SK-N-SH (cell line): Measurements from ENCODE around the gene GFY.

ENCODE experiments used
- EZH2phosphoT487 ChIP-seq: fragments of 200-600 bp; sonication (generic); IDR thresholded peaks from 2 replicates; pipeline ENCODE4 v1.6.1; 2017; ENCODE audit warnings: low read depth, mixed run types, mild to moderate bottlenecking, antibody characterized with exemption, moderate library complexity, borderline replicate concordance
- GABPA ChIP-seq: IDR thresholded peaks from 2 replicates; pipeline ENCODE4 v1.4.0; 2012; ENCODE audit warnings: low read depth, mild to moderate bottlenecking
- JUND ChIP-seq: IDR thresholded peaks from 2 replicates; pipeline ENCODE4 v1.4.0; 2012
- TAF1 ChIP-seq: IDR thresholded peaks from 2 replicates; pipeline ENCODE4 v1.6.1; 2012; ENCODE audit warnings: low read depth, mild to moderate bottlenecking, low read length, moderate library complexity, borderline replicate concordance
- TF ChIP-seq, protein P1 (sequence below): fragments of 150-350 bp; IDR thresholded peaks from 2 replicates; pipeline ENCODE4 v1.6.1; 2017; ENCODE audit warnings: antibody characterized with exemption, low read length, low read depth, borderline replicate concordance

DNA sequence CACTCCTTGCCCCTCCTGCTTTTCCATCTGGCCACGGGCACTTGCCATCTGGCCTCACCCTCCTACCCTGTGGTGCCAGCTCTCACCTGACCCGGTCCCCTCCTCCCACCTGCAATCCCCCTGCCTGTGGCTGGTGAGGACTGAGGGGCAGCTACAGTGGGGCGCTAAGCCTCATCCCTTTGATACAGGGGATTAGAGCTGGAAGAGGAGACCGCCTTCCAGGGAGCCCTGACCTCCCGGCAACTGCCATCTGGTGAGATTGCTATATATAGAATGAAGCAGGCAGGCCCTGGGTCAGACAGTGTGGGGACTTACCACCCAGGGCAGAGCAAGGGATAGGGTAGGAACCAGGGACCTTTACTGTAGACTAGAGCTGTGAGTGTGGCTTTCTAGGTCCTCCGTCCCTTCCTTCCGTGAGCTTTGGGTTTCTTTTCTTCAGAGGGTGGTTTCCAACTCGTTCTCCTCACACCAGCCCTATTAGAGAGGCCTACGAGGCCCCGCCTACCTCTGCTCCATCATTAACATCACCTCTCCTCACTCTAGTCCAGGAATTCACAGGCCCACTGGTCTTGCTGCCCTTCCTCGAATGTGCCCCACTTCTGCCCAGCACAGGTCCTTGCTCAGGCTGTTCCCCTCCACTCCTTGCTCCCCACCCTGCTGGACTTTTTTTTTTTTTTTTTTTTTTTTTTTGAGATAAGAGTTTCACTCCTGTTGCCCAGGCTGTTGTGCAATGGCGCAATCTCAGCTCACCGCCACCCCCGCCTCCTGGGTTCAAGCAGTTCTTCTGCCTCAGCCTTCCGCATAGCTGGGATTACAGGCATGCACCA is 29.4 kb upstream of the GFY start:
- TF ChIP-seq, protein P1, sequence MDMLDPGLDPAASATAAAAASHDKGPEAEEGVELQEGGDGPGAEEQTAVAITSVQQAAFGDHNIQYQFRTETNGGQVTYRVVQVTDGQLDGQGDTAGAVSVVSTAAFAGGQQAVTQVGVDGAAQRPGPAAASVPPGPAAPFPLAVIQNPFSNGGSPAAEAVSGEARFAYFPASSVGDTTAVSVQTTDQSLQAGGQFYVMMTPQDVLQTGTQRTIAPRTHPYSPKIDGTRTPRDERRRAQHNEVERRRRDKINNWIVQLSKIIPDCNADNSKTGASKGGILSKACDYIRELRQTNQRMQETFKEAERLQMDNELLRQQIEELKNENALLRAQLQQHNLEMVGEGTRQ: no peak
- TF ChIP-seq EZH2phosphoT487 (no peak), GABPA (no peak), TAF1 (no peak), JUND (no peak)
